Stomach (tissue), 9 donors: ENCODE data around the gene PLCB1. TPM values are rescaled to one million over a fixed set of nuclear protein-coding genes. Genes with fewer than 3 reads are reported as not detected.

Experiments
- DNase-seq, 2 donors: peaks; one replicate each; pipeline versions ENCODE4 v3.0.0 to v3.0.0-alpha.2; 2013 to 2019
- H3K27ac ChIP-seq, 5 donors: fragments of 200-600 bp in 4 of 5; sonication (generic) in 4 of 5; one replicate each; pipeline ENCODE4 v1.5.1; 2013 to 2019; ENCODE audit warnings: mild to moderate bottlenecking in 1 of 5, moderate library complexity in 1 of 5
- H3K27me3 ChIP-seq, 3 donors: fragments of 200-600 bp; sonication (generic); one replicate each; pipeline ENCODE4 v1.5.1; 2017 to 2019; ENCODE audit warnings: mixed run types in 1 of 3
- H3K36me3 ChIP-seq, 4 donors: fragments of 200-600 bp; sonication (generic); 1 replicate in 3 of 4; 2 replicates in 1 of 4; pipeline ENCODE4 v1.5.1; 2016 to 2019
- H3K4me1 ChIP-seq, 4 donors: fragments of 200-600 bp; sonication (generic); one replicate each; pipeline ENCODE4 v1.5.1; 2016 to 2019
- H3K4me3 ChIP-seq, 4 donors: fragments of 200-600 bp; sonication (generic) in 3 of 4; one replicate each; pipeline ENCODE4 v1.5.1; 2016 to 2019; ENCODE audit warnings: mild to moderate bottlenecking in 1 of 4
- H3K9me3 ChIP-seq, 4 donors: fragments of 200-600 bp; sonication (generic); one replicate each; pipeline ENCODE4 v1.5.1; 2016 to 2019
- EP300 ChIP-seq: sonication (generic); formaldehyde crosslinking; IDR thresholded peaks from one replicate; pipeline ENCODE4 v1.6.1; 2017; ENCODE audit warnings: antibody characterized with exemption
- POLR2A ChIP-seq, 4 donors: fragments of 450-650 bp; IDR thresholded peaks; one replicate each; pipeline ENCODE4 v1.6.1; 2016; ENCODE audit warnings: antibody characterized with exemption in 4 of 4, control low read depth in 2 of 4, mild to moderate bottlenecking in 1 of 4, moderate library complexity in 1 of 4
- POLR2AphosphoS5 ChIP-seq, 3 donors: sonication (generic); formaldehyde crosslinking; IDR thresholded peaks; one replicate each; pipeline ENCODE4 v1.6.1; 2016; ENCODE audit warnings: antibody characterized with exemption in 3 of 3
- WGBS, 5 donors: extraction: QIAGEN DNeasy Blood & Tissue Kit in 3 of 5; methylation state at CpG; one replicate each; pipeline versions ENCODE4 v1.1.5 to v1.1.7; 2013 to 2018; 5-methylcytosine and 5-hydroxymethylcytosine counted together
- intact Hi-C: fragments of 100-400 bp; cut with DNase I; formaldehyde crosslinking; loops from one replicate; pipeline ENCODE4 v1.15.1; 2023; ENCODE audit warnings: low total_unique reads
- polyA plus RNA-seq, 3 donors: library from polyadenylated mRNA; stranded (reverse); fragments of 200-250 nt; gene quantifications; one replicate each; pipeline ENCODE4 v1.2.3, GENCODE V29; 2013
- total RNA-seq, 5 donors: library from RNA; depleted of rRNA; stranded (reverse); fragments of >200 nt; gene quantifications; one replicate each; pipeline versions ENCODE4 v1.1.0 to v1.2.3, GENCODE V29; 2014 to 2016
- TF ChIP-seq, protein P1 (sequence below), 7 experiments: fragments of 450-650 bp in 4 of 7; fragments of 200-600 bp in 3 of 7; sonication (generic) in 3 of 7; IDR thresholded peaks; one replicate each; pipeline ENCODE4 v1.5.1; 2016 to 2019; ENCODE audit warnings: antibody characterized with exemption in 7 of 7, control low read depth in 2 of 7, mild to moderate bottlenecking in 1 of 7
- donor health status: healthy with polysubstance abuse.
- donor health status: Bipolar disorder and iron deficiency.
- donor health status: healthy.

The PLCB1 gene
- total and polyA plus RNA-seq, 8 donors: 4.1 to 66.5 (median 11.7) TPM

DNA sequence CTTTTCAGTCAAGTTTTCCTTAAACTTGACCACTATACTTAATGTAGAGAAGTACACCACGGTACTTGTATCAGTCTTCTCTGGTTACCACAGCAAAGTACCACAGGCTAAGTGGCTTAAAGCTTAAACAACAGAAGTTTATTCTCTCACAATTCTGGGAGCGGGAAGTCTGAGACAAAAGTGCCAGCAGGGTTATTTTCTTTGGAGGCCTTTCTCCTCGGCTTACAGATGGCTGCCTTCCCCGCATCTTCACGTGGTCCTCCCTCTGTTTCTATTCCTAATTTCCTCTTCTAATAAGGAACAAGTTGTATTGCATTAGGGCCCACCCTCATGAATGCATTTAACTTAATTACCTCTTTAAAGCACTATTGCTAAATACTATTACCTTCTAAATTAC lies 258.0 kb downstream of the PLCB1 start:
- 76 to 87% (median 79%) methylated on average over 5 of the region's 5 CpGs for WGBS, 5 donors
- intact Hi-C loops: loop anchor here (10.0 kb wide), 1 partner anchor 345 kb away; no protein-coding TSS in a partner anchor

DNA sequence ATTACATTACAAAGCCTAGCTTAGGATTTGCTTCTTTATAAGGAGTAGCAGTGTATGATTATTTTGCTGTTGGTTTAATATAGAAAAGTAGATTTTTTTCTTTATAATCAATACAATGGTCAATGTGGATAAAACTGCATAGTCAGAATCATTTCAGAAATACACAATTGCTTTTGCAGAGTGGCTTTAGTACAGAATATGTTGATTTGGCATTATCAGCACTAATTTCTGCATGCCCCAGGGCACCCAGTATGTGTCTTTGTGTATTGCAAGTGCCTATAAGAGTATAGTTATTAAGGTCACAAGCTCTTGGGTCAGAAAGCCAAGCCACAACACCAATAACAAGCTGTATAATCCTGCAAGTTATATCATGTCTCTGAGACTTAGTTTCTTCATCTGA lies 258.4 kb downstream of the PLCB1 start:
- TF ChIP-seq, protein P1, sequence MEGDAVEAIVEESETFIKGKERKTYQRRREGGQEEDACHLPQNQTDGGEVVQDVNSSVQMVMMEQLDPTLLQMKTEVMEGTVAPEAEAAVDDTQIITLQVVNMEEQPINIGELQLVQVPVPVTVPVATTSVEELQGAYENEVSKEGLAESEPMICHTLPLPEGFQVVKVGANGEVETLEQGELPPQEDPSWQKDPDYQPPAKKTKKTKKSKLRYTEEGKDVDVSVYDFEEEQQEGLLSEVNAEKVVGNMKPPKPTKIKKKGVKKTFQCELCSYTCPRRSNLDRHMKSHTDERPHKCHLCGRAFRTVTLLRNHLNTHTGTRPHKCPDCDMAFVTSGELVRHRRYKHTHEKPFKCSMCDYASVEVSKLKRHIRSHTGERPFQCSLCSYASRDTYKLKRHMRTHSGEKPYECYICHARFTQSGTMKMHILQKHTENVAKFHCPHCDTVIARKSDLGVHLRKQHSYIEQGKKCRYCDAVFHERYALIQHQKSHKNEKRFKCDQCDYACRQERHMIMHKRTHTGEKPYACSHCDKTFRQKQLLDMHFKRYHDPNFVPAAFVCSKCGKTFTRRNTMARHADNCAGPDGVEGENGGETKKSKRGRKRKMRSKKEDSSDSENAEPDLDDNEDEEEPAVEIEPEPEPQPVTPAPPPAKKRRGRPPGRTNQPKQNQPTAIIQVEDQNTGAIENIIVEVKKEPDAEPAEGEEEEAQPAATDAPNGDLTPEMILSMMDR (IDR thresholded peaks at IDR 0.05): no peak
- TF ChIP-seq EP300 (no peak), POLR2A (IDR thresholded peaks at IDR 0.05) (no peak), POLR2AphosphoS5 (IDR thresholded peaks at IDR 0.05) (no peak)
- H3K4me1 ChIP-seq: peaks cover 7 to 39% (median 31%) of the 10 kb centered on the region in 4 donors
- no peaks in the 10 kb centered on the region for H3K9me3 ChIP-seq
- no peak overlapping the region for H3K27ac ChIP-seq
- H3K4me3 ChIP-seq: no peak overlapping the region
- intact Hi-C loops: loop anchor here (10.0 kb wide), 1 partner anchor 346 kb away; no protein-coding TSS in a partner anchor
- no peaks in the 10 kb centered on the region for H3K27me3 ChIP-seq
- H3K36me3 ChIP-seq: no peaks in the 10 kb centered on the region
- no peak for DNase-seq

More for the DNA sequence above, 258.0 kb downstream of the PLCB1 start:
- Histone ChIP-seq H3K36me3 (no peaks in the 10 kb centered on the region), H3K4me3 (no peak overlapping the region), H3K27ac (no peak overlapping the region), H3K27me3 (no peaks in the 10 kb centered on the region), H3K4me1 (peaks cover 7 to 44% (median 33%) of the 10 kb centered on the region in 4 donors), H3K9me3 (no peaks in the 10 kb centered on the region)
- no peak for DNase-seq
- TF ChIP-seq, protein P1 (IDR thresholded peaks at IDR 0.05): no peak
- TF ChIP-seq POLR2A (IDR thresholded peaks at IDR 0.05) (no peak), EP300 (no peak), POLR2AphosphoS5 (IDR thresholded peaks at IDR 0.05) (no peak)

DNA sequence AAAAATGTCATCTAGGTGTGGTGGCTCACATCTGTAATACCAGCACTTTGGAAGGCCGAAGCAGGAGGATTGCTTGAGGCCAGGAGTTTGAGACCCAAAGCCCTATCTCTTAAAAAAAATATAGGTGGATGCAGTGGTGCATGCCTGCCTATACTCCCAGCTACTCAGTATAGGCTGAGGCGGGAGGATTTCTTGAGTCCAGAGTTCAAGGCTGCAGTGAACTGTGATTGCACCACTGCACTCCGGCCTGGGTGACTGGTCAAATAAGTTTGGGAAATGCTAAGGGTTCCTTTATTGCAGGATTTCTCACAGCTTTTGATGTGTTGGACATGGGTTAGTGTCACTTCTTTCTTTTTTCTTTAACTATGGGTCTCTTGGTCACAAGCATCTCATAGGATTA lies 261.3 kb downstream of the PLCB1 start:
- WGBS, 5 donors: 76 to 97% (median 90%) methylated on average over 3 of the region's 3 CpGs
- Histone ChIP-seq H3K9me3 (no peaks in the 10 kb centered on the region), H3K36me3 (no peaks in the 10 kb centered on the region), H3K27ac (no peak overlapping the region), H3K4me3 (no peak overlapping the region), H3K4me1 (peaks cover 5 to 18% (median 13%) of the 10 kb centered on the region in 4 donors), H3K27me3 (no peaks in the 10 kb centered on the region)
- TF ChIP-seq POLR2AphosphoS5 (IDR thresholded peaks at IDR 0.05) (no peak), EP300 (no peak), POLR2A (IDR thresholded peaks at IDR 0.05) (no peak)
- TF ChIP-seq, protein P1 (IDR thresholded peaks at IDR 0.05): no peak
- DNase-seq: no peak
- intact Hi-C loops: loop anchor here (10.0 kb wide), 1 partner anchor 349 kb away; no protein-coding TSS in a partner anchor

DNA sequence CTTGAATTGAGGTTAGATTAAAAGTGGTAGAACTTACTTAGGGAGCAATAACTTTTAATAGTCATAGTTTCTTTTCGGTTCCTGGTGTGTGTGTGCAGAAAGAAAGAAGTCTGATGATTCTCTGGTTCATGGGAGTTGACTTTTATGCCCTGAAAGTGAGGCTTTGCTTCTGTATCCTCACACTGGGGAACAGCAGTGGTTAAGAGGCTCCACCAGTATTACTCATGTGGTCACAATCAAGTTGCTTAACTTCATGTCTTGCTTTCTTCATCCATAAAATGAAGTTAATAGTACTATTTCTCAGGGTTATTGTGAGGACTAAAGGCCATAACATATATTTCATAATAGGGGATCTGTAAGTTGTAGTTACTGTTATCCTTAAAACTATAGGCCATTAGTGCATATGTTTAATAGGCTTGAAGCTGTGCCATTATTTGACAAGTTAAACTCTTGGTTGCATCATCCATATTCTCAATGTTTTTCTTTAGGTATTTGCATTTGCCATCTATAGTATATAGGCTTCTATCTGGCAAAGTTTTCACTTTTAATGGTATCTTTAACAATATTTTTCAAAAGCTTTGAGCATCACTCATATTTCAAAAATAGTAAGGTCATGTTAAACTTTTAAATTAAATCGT lies 262.4 kb downstream of the PLCB1 start:
- H3K9me3 ChIP-seq: no peaks in the 10 kb centered on the region
- intact Hi-C loops: loop anchor here (10.0 kb wide), 1 partner anchor 350 kb away; no protein-coding TSS in a partner anchor

More for the DNA sequence above, 262.4 kb downstream of the PLCB1 start:
- no peak overlapping the region for H3K27ac ChIP-seq
- no peaks in the 10 kb centered on the region for H3K27me3 ChIP-seq
- TF ChIP-seq POLR2AphosphoS5 (IDR thresholded peaks at IDR 0.05) (no peak), POLR2A (IDR thresholded peaks at IDR 0.05) (no peak), EP300 (no peak)
- TF ChIP-seq, protein P1 (IDR thresholded peaks at IDR 0.05): no peak
- 82 to 90% (median 86%) methylated on average over 2 of the region's 2 CpGs for WGBS, 5 donors
- no peak overlapping the region for H3K4me3 ChIP-seq
- no peaks in the 10 kb centered on the region for H3K36me3 ChIP-seq
- H3K4me1 ChIP-seq: peaks cover 0 to 8% (median 3%) of the 10 kb centered on the region in 4 donors
- DNase-seq: no peak
